ENCODE results near the gene IL37.

The IL37 gene

GRCh38 chr2:112880091-112880531 is 30.9 kb upstream of the IL37 start:
- 0 out of 2 replicates have a peak, but pooled peaks have one; percentile 8 for TF ChIP-seq MAX (IDR thresholded peaks at IDR 0.05; ENCODE audit: low read depth, low read length)
- TF ChIP-seq MYC (IDR thresholded peaks at IDR 0.05; ENCODE audit: low read depth, low read length), result no peak
- TF ChIP-seq POLR2A (IDR thresholded peaks at IDR 0.05; ENCODE audit: extremely low read depth, insufficient read length), result no peak
- no peak overlapping the region for H3K4me3 ChIP-seq (ENCODE audit: low read depth, low read length)
- DNase-seq (ENCODE audit: low read depth), result peak; percentile 26

GRCh38 chr2:112880696-112881095 is 30.3 kb upstream of the IL37 start:
- H3K4me3 ChIP-seq (ENCODE audit: low read depth, low read length), result no peak overlapping the region
- peak; percentile 77 for DNase-seq (ENCODE audit: low read depth)
- TF ChIP-seq MYC (IDR thresholded peaks at IDR 0.05; ENCODE audit: low read depth, low read length), result no peak
- no peak for TF ChIP-seq POLR2A (IDR thresholded peaks at IDR 0.05; ENCODE audit: extremely low read depth, insufficient read length)
- no peak for TF ChIP-seq CTCF (IDR thresholded peaks at IDR 0.05; ENCODE audit: low read depth, low read length)
- TF ChIP-seq MAX (IDR thresholded peaks at IDR 0.05; ENCODE audit: low read depth, low read length), result no peak

GRCh38 chr2:112881217-112881985 is 29.6 kb upstream of the IL37 start:
- no peak overlapping the region for H3K4me3 ChIP-seq (ENCODE audit: low read depth, low read length)
- TF ChIP-seq POLR2A (IDR thresholded peaks at IDR 0.05; ENCODE audit: extremely low read depth, insufficient read length) (no peak), MAX (IDR thresholded peaks at IDR 0.05; ENCODE audit: low read depth, low read length) (peak; percentile 69), CTCF (IDR thresholded peaks at IDR 0.05; ENCODE audit: low read depth, low read length) (no peak), MYC (IDR thresholded peaks at IDR 0.05; ENCODE audit: low read depth, low read length) (peak; percentile 48)
- DNase-seq (ENCODE audit: low read depth), result peak; percentile 96

- no peak for DNase-seq (ENCODE audit: low read depth)
- TF ChIP-seq MAX (IDR thresholded peaks at IDR 0.05; ENCODE audit: low read depth, low read length) (no peak), CTCF (IDR thresholded peaks at IDR 0.05; ENCODE audit: low read depth, low read length) (no peak), POLR2A (IDR thresholded peaks at IDR 0.05; ENCODE audit: extremely low read depth, insufficient read length) (no peak), MYC (IDR thresholded peaks at IDR 0.05; ENCODE audit: low read depth, low read length) (no peak)
- no peak overlapping the region for H3K4me3 ChIP-seq (ENCODE audit: low read depth, low read length)
These were observed 27.3 kb upstream of the IL37 start for GRCh38 chr2:112883669-112884068.

- TF ChIP-seq POLR2A (IDR thresholded peaks at IDR 0.05; ENCODE audit: extremely low read depth, insufficient read length) (no peak), MYC (IDR thresholded peaks at IDR 0.05; ENCODE audit: low read depth, low read length) (peak; percentile 33; the same call in 1 of the 2 replicates), MAX (IDR thresholded peaks at IDR 0.05; ENCODE audit: low read depth, low read length) (peak; percentile 44; the same call in 1 of the 2 replicates), CTCF (IDR thresholded peaks at IDR 0.05; ENCODE audit: low read depth, low read length) (peak; percentile 94)
- no peak overlapping the region for H3K4me3 ChIP-seq (ENCODE audit: low read depth, low read length)
- peak; percentile 79 for DNase-seq (ENCODE audit: low read depth)
These were observed 26.0 kb upstream of the IL37 start for GRCh38 chr2:112884869-112885505.

GRCh38 chr2:112885506-112885902 is 25.5 kb upstream of the IL37 start:
- no peak for DNase-seq (ENCODE audit: low read depth)
- no peak overlapping the region for H3K4me3 ChIP-seq (ENCODE audit: low read depth, low read length)
- no peak for TF ChIP-seq POLR2A (IDR thresholded peaks at IDR 0.05; ENCODE audit: extremely low read depth, insufficient read length)
- no peak for TF ChIP-seq MAX (IDR thresholded peaks at IDR 0.05; ENCODE audit: low read depth, low read length)
- no peak for TF ChIP-seq MYC (IDR thresholded peaks at IDR 0.05; ENCODE audit: low read depth, low read length)
- no peak for TF ChIP-seq CTCF (IDR thresholded peaks at IDR 0.05; ENCODE audit: low read depth, low read length)
